CD14-positive monocyte (primary cell): ENCODE measurements around the gene FBL. TPM values are rescaled to one million over a fixed set of nuclear protein-coding genes. Genes with fewer than 3 reads are reported as not detected.
A peak's percentile ranks its signal among the peaks of the same experiment; 100 is the strongest.
"Not testable (repeated sequence)": the region's sequence is repeated elsewhere in the genome, so short reads cannot be mapped to it uniquely, and the experiment has no call there.

Experiments
- DNase-seq, 3 donors: peaks; one replicate each; pipeline ENCODE4 v3.0.0-alpha.2; 2011 to 2022
- H2AFZ ChIP-seq: 2 replicates; pipeline ENCODE4 v1.6.0; 2012; ENCODE audit warnings: mild to moderate bottlenecking, low read depth, low read length, inconsistent platforms; ENCODE audit not compliant: insufficient read depth, poor library complexity, severe bottlenecking
- H3K27ac ChIP-seq, 2 donors: 1 replicate in 1 of 2; 2 replicates in 1 of 2; pipeline ENCODE4 v1.5.1; 2012 to 2013; ENCODE audit warnings: low read length in 2 of 2, control low read depth in 1 of 2, inconsistent platforms in 1 of 2, low read depth in 1 of 2, mild to moderate bottlenecking in 1 of 2
- H3K27me3 ChIP-seq, 2 donors: one replicate each; pipeline versions ENCODE4 v1.6.0 to v1.6.1; 2011 to 2013; ENCODE audit warnings: low read length in 2 of 2; ENCODE audit not compliant: control insufficient read depth in 2 of 2, insufficient read depth in 2 of 2
- H3K36me3 ChIP-seq, 2 donors: replicated peaks in 1 of 2; 1 replicate in 1 of 2; 2 replicates in 1 of 2; pipeline versions ENCODE4 v1.5.1 to v1.6.1; 2012 to 2013; ENCODE audit warnings: low read length in 2 of 2, control low read depth in 1 of 2, inconsistent platforms in 1 of 2, mild to moderate bottlenecking in 1 of 2; ENCODE audit not compliant: insufficient read depth in 2 of 2, control insufficient read depth in 1 of 2
- H3K4me1 ChIP-seq, 2 donors: 1 replicate in 1 of 2; 2 replicates in 1 of 2; pipeline versions ENCODE4 v1.5.1 to v1.6.1; 2012 to 2013; ENCODE audit warnings: low read length in 2 of 2, control low read depth in 1 of 2, inconsistent platforms in 1 of 2, mild to moderate bottlenecking in 1 of 2, moderate library complexity in 1 of 2; ENCODE audit not compliant: insufficient read depth in 2 of 2, control insufficient read depth in 1 of 2
- H3K4me2 ChIP-seq: replicated peaks from 2 replicates; pipeline ENCODE3; 2012; ENCODE audit warnings: low read length, moderate library complexity, mild to moderate bottlenecking; ENCODE audit not compliant: poor library complexity, severe bottlenecking; ENCODE audit errors: extremely low read depth
- H3K4me3 ChIP-seq, 3 experiments: fragments of 200-600 bp in 1 of 3; sonication (generic) in 1 of 3; replicated peaks in 1 of 3; 1 replicate in 2 of 3; 2 replicates in 1 of 3; pipeline ENCODE4 v1.5.1; 2011 to 2013; ENCODE audit warnings: low read length in 3 of 3, mild to moderate bottlenecking in 3 of 3, control low read depth in 2 of 3, low read depth in 2 of 3, inconsistent platforms in 1 of 3, moderate library complexity in 1 of 3
- H3K79me2 ChIP-seq: 2 replicates; pipeline ENCODE4 v1.6.0; 2012; ENCODE audit warnings: mild to moderate bottlenecking, control low read depth, inconsistent platforms, low read length, moderate library complexity; ENCODE audit not compliant: insufficient read depth
- H3K9ac ChIP-seq: 2 replicates; pipeline ENCODE4 v1.6.0; 2017; ENCODE audit warnings: low read length, mild to moderate bottlenecking; ENCODE audit not compliant: insufficient read depth, poor library complexity, severe bottlenecking
- H3K9me3 ChIP-seq, 2 donors: replicated peaks in 1 of 2; 1 replicate in 1 of 2; 2 replicates in 1 of 2; pipeline versions ENCODE4 v1.5.1 to v1.6.1; 2012 to 2013; ENCODE audit warnings: low read length in 2 of 2, control low read depth in 1 of 2; ENCODE audit not compliant: control insufficient read depth in 1 of 2, insufficient read depth in 1 of 2
- H4K20me1 ChIP-seq: 2 replicates; pipeline ENCODE4 v1.6.0; 2012; ENCODE audit warnings: mild to moderate bottlenecking, low read length, control low read depth, moderate library complexity; ENCODE audit not compliant: insufficient read depth
- H3K27ac Mint-ChIP-seq, 7 donors: one replicate each; pipeline ENCODE4 v1.8.0; 2020; ENCODE audit warnings: mild to moderate bottlenecking in 7 of 7, mixed read lengths in 7 of 7, moderate library complexity in 6 of 7, inconsistent platforms in 2 of 7
- H3K27me3 Mint-ChIP-seq, 3 donors: one replicate each; pipeline ENCODE4 v1.8.0; 2021 to 2022; ENCODE audit warnings: low read depth in 3 of 3, mild to moderate bottlenecking in 3 of 3, mixed read lengths in 3 of 3, moderate library complexity in 3 of 3, inconsistent platforms in 1 of 3
- H3K36me3 Mint-ChIP-seq, 2 donors: one replicate each; pipeline ENCODE4 v1.8.0; 2020; ENCODE audit warnings: mixed read lengths in 2 of 2, inconsistent platforms in 1 of 2, mild to moderate bottlenecking in 1 of 2
- H3K4me1 Mint-ChIP-seq: one replicate; pipeline ENCODE4 v1.8.0; 2020; ENCODE audit warnings: mild to moderate bottlenecking, mixed read lengths
- H3K4me3 Mint-ChIP-seq, 2 donors: one replicate each; pipeline ENCODE4 v1.8.0; 2020; ENCODE audit warnings: mild to moderate bottlenecking in 2 of 2, mixed read lengths in 2 of 2, moderate library complexity in 1 of 2
- H3K9me3 Mint-ChIP-seq, 7 donors: one replicate each; pipeline ENCODE4 v1.8.0; 2020 to 2022; ENCODE audit warnings: mixed read lengths in 7 of 7, mild to moderate bottlenecking in 6 of 7, moderate library complexity in 6 of 7, inconsistent platforms in 2 of 7
- WGBS: methylation state at CpG from one replicate; pipeline ENCODE4 v1.1.5; 2013; ENCODE audit warnings: missing lambda C conversion rate; ENCODE audit not compliant: insufficient coverage; 5-methylcytosine and 5-hydroxymethylcytosine counted together
- intact Hi-C, 2 donors: fragments of 100-400 bp; cut with micrococcal nuclease; formaldehyde crosslinking; loops; one replicate each; pipeline versions ENCODE4 v1.15.0 to v1.15.1; 2023
- polyA plus RNA-seq, 3 donors: library from polyadenylated mRNA; depleted of rRNA in 1 of 3; unstranded in 2 of 3; stranded (reverse) in 1 of 3; fragments of 300-500 nt in 2 of 3; fragments of >200 nt in 1 of 3; fragmentation: Illumina TruSeq in 2 of 3; gene quantifications; 1 replicate in 2 of 3; 2 replicates in 1 of 3; pipeline ENCODE4 v1.2.3, GENCODE V29; 2012 to 2021
- TF ChIP-seq, protein P1 (sequence below): fragments of 200-600 bp; IDR thresholded peaks from one replicate; pipeline ENCODE4 v1.8.0; 2022; ENCODE audit warnings: antibody characterized with exemption, mild to moderate bottlenecking

The FBL gene
- polyA plus RNA-seq, 3 donors: 57.1 to 157 (median 60.3) TPM

DNA sequence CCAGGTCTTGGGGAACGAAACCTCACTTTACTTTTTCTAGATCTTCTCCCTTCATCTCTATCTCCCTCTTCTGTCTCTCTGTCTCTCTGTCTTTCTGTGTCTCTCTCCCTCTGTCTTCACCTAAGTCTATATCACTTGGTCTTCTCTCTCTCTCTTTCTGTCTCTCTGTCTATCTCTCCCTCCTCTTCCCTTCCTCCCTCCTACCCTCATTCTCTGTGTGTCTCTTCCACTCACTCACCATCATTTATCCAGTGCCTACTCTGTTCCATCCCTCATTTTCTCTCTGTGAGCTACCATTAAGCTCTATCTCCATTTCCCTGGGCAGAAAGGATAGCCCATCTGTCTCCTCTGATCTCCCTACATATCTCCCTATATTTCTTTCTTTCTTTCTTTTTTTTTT is 32.2 kb upstream of the FBL start:
- H3K4me3 Mint-ChIP-seq: no peak overlapping the region
- intact Hi-C loops: loop anchor here in 1 of 2 donors (2.0 kb wide), 1 partner anchor 14 kb away; no protein-coding TSS in a partner anchor
- DNase-seq: no peak
- no peak overlapping the region for H3K4me2 ChIP-seq
- H4K20me1 ChIP-seq: no peaks in the 10 kb centered on the region
- TF ChIP-seq, protein P1, sequence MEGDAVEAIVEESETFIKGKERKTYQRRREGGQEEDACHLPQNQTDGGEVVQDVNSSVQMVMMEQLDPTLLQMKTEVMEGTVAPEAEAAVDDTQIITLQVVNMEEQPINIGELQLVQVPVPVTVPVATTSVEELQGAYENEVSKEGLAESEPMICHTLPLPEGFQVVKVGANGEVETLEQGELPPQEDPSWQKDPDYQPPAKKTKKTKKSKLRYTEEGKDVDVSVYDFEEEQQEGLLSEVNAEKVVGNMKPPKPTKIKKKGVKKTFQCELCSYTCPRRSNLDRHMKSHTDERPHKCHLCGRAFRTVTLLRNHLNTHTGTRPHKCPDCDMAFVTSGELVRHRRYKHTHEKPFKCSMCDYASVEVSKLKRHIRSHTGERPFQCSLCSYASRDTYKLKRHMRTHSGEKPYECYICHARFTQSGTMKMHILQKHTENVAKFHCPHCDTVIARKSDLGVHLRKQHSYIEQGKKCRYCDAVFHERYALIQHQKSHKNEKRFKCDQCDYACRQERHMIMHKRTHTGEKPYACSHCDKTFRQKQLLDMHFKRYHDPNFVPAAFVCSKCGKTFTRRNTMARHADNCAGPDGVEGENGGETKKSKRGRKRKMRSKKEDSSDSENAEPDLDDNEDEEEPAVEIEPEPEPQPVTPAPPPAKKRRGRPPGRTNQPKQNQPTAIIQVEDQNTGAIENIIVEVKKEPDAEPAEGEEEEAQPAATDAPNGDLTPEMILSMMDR: no peak
- no peaks in the 10 kb centered on the region for H3K79me2 ChIP-seq
- H3K9me3 ChIP-seq: no peaks in the 10 kb centered on the region
- H3K27ac Mint-ChIP-seq: no peak overlapping the region
- no peaks in the 10 kb centered on the region for H3K9me3 Mint-ChIP-seq
- H3K9ac ChIP-seq: no peak overlapping the region
- H3K36me3 Mint-ChIP-seq: no peaks in the 10 kb centered on the region
- H3K27ac ChIP-seq: no peak overlapping the region
- H3K4me1 ChIP-seq: no peaks in the 10 kb centered on the region
- H3K4me3 ChIP-seq: no peak overlapping the region
- H3K4me1 Mint-ChIP-seq: no peaks in the 10 kb centered on the region
- no peaks in the 10 kb centered on the region for H3K36me3 ChIP-seq
- 86% methylated on average over 1 of the region's 1 CpG for WGBS
- peaks cover 3 to 25% (median 3%) of the 10 kb centered on the region in 3 donors for H3K27me3 Mint-ChIP-seq
- H2AFZ ChIP-seq: no peak overlapping the region
- H3K27me3 ChIP-seq: no peaks in the 10 kb centered on the region

- not testable (repeated sequence) for H3K4me1 Mint-ChIP-seq, H3K27me3 ChIP-seq, H3K9me3 ChIP-seq, H3K36me3 ChIP-seq, H2AFZ ChIP-seq, H3K4me1 ChIP-seq, H3K9me3 Mint-ChIP-seq, H3K9ac ChIP-seq, H3K27ac Mint-ChIP-seq, H3K4me2 ChIP-seq, H3K79me2 ChIP-seq, H4K20me1 ChIP-seq, H3K4me3 ChIP-seq, H3K27ac ChIP-seq, H3K36me3 Mint-ChIP-seq, DNase-seq, H3K4me3 Mint-ChIP-seq
- peaks cover 3 to 25% (median 3%) of the 10 kb centered on the region in 3 donors for H3K27me3 Mint-ChIP-seq
- intact Hi-C loops: loop anchor here in 1 of 2 donors (2.0 kb wide), 1 partner anchor 15 kb away; no protein-coding TSS in a partner anchor
- 95% methylated on average over 7 of the region's 17 CpGs for WGBS
These were observed 31.8 kb upstream of the FBL start for GRCh38 chr19:39877982-39878381.

GRCh38 chr19:39877488-39877887 is 31.3 kb upstream of the FBL start:
- H3K36me3 ChIP-seq, H2AFZ ChIP-seq, H3K27ac ChIP-seq, H3K79me2 ChIP-seq, H3K4me2 ChIP-seq, DNase-seq, H3K4me1 Mint-ChIP-seq, H3K36me3 Mint-ChIP-seq, H3K9me3 Mint-ChIP-seq, H3K4me3 Mint-ChIP-seq, H3K4me1 ChIP-seq, intact Hi-C loops, H3K9me3 ChIP-seq, H3K9ac ChIP-seq, H3K27me3 ChIP-seq, H3K4me3 ChIP-seq, H4K20me1 ChIP-seq: not testable (repeated sequence)
- H3K27ac Mint-ChIP-seq: peak overlapping the region in 1 of 7 donors; percentile 8
- 100% methylated on average over 1 of the region's 14 CpGs for WGBS
- H3K27me3 Mint-ChIP-seq: peaks cover 3 to 25% (median 5%) of the 10 kb centered on the region in 3 donors

GRCh38 chr19:39876486-39876885 is 30.3 kb upstream of the FBL start:
- H3K36me3 Mint-ChIP-seq, H3K9me3 ChIP-seq, DNase-seq, H3K79me2 ChIP-seq, H2AFZ ChIP-seq, H3K27ac ChIP-seq, H3K27ac Mint-ChIP-seq, H3K4me3 ChIP-seq, H4K20me1 ChIP-seq, H3K4me2 ChIP-seq, H3K4me1 ChIP-seq, H3K4me3 Mint-ChIP-seq, H3K36me3 ChIP-seq, H3K9me3 Mint-ChIP-seq, H3K27me3 ChIP-seq, H3K4me1 Mint-ChIP-seq, H3K9ac ChIP-seq, intact Hi-C loops: not testable (repeated sequence)
- peaks cover 3 to 25% (median 5%) of the 10 kb centered on the region in 3 donors for H3K27me3 Mint-ChIP-seq
- WGBS: no CpG with 5 or more reads among the region's 11 CpGs
